Hepatocyte (in vitro differentiated cells): Measurements from ENCODE around the gene LDB2.

ENCODE experiments used
- EZH2 ChIP-seq: fragments of 200-600 bp; sonication (generic); IDR thresholded peaks from 2 replicates; pipeline ENCODE4 v1.6.1; 2016; ENCODE audit warnings: antibody characterized with exemption, mild to moderate bottlenecking, borderline replicate concordance
- EZH2phosphoT487 ChIP-seq: fragments of 200-600 bp; sonication (generic); IDR thresholded peaks from one replicate; pipeline ENCODE4 v1.6.1; 2018; ENCODE audit warnings: antibody characterized with exemption, mild to moderate bottlenecking, low read depth, moderate library complexity; ENCODE audit not compliant: unreplicated experiment, severe bottlenecking
- TF ChIP-seq, protein P1 (sequence below): fragments of 200-600 bp; sonication (generic); IDR thresholded peaks from 2 replicates; pipeline ENCODE4 v1.5.1; 2016; ENCODE audit warnings: antibody characterized with exemption, mild to moderate bottlenecking; ENCODE audit not compliant: poor library complexity

GRCh38 chr4:16912896-16913295 lies 14.5 kb upstream of the LDB2 start:
- TF ChIP-seq, protein P1, sequence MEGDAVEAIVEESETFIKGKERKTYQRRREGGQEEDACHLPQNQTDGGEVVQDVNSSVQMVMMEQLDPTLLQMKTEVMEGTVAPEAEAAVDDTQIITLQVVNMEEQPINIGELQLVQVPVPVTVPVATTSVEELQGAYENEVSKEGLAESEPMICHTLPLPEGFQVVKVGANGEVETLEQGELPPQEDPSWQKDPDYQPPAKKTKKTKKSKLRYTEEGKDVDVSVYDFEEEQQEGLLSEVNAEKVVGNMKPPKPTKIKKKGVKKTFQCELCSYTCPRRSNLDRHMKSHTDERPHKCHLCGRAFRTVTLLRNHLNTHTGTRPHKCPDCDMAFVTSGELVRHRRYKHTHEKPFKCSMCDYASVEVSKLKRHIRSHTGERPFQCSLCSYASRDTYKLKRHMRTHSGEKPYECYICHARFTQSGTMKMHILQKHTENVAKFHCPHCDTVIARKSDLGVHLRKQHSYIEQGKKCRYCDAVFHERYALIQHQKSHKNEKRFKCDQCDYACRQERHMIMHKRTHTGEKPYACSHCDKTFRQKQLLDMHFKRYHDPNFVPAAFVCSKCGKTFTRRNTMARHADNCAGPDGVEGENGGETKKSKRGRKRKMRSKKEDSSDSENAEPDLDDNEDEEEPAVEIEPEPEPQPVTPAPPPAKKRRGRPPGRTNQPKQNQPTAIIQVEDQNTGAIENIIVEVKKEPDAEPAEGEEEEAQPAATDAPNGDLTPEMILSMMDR, result no peak
- TF ChIP-seq EZH2 (no peak), EZH2phosphoT487 (no peak)
